B cell (primary cell): ENCODE results near the gene ZNF763. TPM values are rescaled to one million over a fixed set of nuclear protein-coding genes. Genes with fewer than 3 reads are reported as not detected.

Experiments used
- ATAC-seq: fragments of 200-7000 bp; cut with Tn5 transposase; one replicate; pipeline ENCODE4 v1.10.0; 2021; ENCODE audit warnings: low read depth, mild to moderate bottlenecking, moderate number of reproducible peaks, moderate library complexity
- CTCF ChIA-PET: fragments of 350-600 bp; sonication (Branson Sonifier 250); formaldehyde crosslinking; loops from one replicate; lab custom pipeline; 2021; ENCODE audit warnings: antibody characterized with exemption, inconsistent platforms; lab: Charles Lee
- POLR2A ChIA-PET: fragments of 350-600 bp; sonication (Branson Sonifier 250); formaldehyde crosslinking; loops from one replicate; lab custom pipeline; 2021; ENCODE audit warnings: antibody characterized with exemption; lab: Charles Lee
- DNase-seq: peaks from one replicate; pipeline ENCODE4 v3.0.0; 2013
- H2AFZ ChIP-seq: 2 replicates; pipeline ENCODE4 v1.6.1; 2012; ENCODE audit warnings: mild to moderate bottlenecking, low read depth, low read length; ENCODE audit not compliant: insufficient read depth, poor library complexity, severe bottlenecking
- H3K27ac ChIP-seq, 2 donors: 1 replicate in 1 of 2; 2 replicates in 1 of 2; pipeline ENCODE4 v1.5.1; 2012 to 2013; ENCODE audit warnings: low read length in 2 of 2, mild to moderate bottlenecking in 2 of 2, moderate library complexity in 1 of 2
- H3K27me3 ChIP-seq, 4 experiments: fragments of 200-600 bp in 1 of 4; sonication (generic) in 1 of 4; replicated peaks in 1 of 4; 1 replicate in 2 of 4; 2 replicates in 2 of 4; pipeline versions ENCODE4 v1.6.1 to v1.7.0; 2013 to 2016; ENCODE audit warnings: low read length in 3 of 4, mild to moderate bottlenecking in 2 of 4, mixed read lengths in 1 of 4, moderate library complexity in 1 of 4; ENCODE audit not compliant: insufficient read depth in 4 of 4, control insufficient read depth in 3 of 4; ENCODE audit errors: control extremely low read depth in 1 of 4
- H3K36me3 ChIP-seq, 2 experiments: replicated peaks in 1 of 2; 1 replicate in 1 of 2; 2 replicates in 1 of 2; pipeline versions ENCODE4 v1.6.1 to v1.7.1; 2013; ENCODE audit warnings: low read length in 1 of 2; ENCODE audit not compliant: insufficient read depth in 2 of 2, control insufficient read depth in 1 of 2; ENCODE audit errors: control extremely low read depth in 1 of 2, extremely low read depth in 1 of 2
- H3K4me1 ChIP-seq, 2 donors: fragments of 200-600 bp in 1 of 2; sonication (generic) in 1 of 2; 1 replicate in 1 of 2; 2 replicates in 1 of 2; pipeline versions ENCODE4 v1.5.1 to v1.6.1; 2013 to 2017; ENCODE audit warnings: low read length in 2 of 2; ENCODE audit not compliant: control insufficient read depth in 2 of 2, insufficient read depth in 2 of 2
- H3K4me2 ChIP-seq: replicated peaks from 2 replicates; pipeline ENCODE3; 2012; ENCODE audit warnings: mild to moderate bottlenecking, low read depth, low read length; ENCODE audit not compliant: poor library complexity, severe bottlenecking
- H3K4me3 ChIP-seq, 5 experiments: fragments of 200-600 bp in 1 of 5; sonication (generic) in 1 of 5; 1 replicate in 3 of 5; 2 replicates in 2 of 5; pipeline versions ENCODE4 v1.5.1 to v1.7.0; 2011 to 2016; ENCODE audit warnings: low read length in 4 of 5, mild to moderate bottlenecking in 4 of 5, low read depth in 2 of 5, control low read depth in 1 of 5, moderate library complexity in 1 of 5; ENCODE audit not compliant: insufficient read depth in 1 of 5; ENCODE audit errors: control extremely low read depth in 1 of 5, extremely low read depth in 1 of 5
- H3K79me2 ChIP-seq: fragments of 200-600 bp; sonication (generic); one replicate; pipeline ENCODE4 v1.6.0; 2016; ENCODE audit warnings: low read length; ENCODE audit not compliant: control insufficient read depth, insufficient read depth
- H3K9ac ChIP-seq: fragments of 200-600 bp; sonication (generic); 2 replicates; pipeline ENCODE4 v1.6.1; 2017; ENCODE audit warnings: mild to moderate bottlenecking, low read length, moderate library complexity
- H3K9me3 ChIP-seq, 3 donors: one replicate each; pipeline versions ENCODE4 v1.6.1 to v1.7.1; 2013; ENCODE audit warnings: low read length in 2 of 3; ENCODE audit not compliant: control insufficient read depth in 2 of 3, insufficient read depth in 1 of 3; ENCODE audit errors: control extremely low read depth in 1 of 3
- H4K20me1 ChIP-seq: 2 replicates; pipeline ENCODE4 v1.6.0; 2012; ENCODE audit warnings: mild to moderate bottlenecking, low read length; ENCODE audit not compliant: insufficient read depth, control insufficient read depth, poor library complexity, severe bottlenecking
- H3K27ac Mint-ChIP-seq: one replicate; pipeline ENCODE4 v1.8.0; 2021; ENCODE audit warnings: mixed read lengths
- H3K27me3 Mint-ChIP-seq: one replicate; pipeline ENCODE4 v1.8.0; 2021; ENCODE audit warnings: mixed read lengths
- H3K4me1 Mint-ChIP-seq: one replicate; pipeline ENCODE4 v1.8.0; 2021; ENCODE audit warnings: mixed read lengths
- H3K4me3 Mint-ChIP-seq: one replicate; pipeline ENCODE4 v1.8.0; 2021; ENCODE audit warnings: mixed read lengths
- H3K9me3 Mint-ChIP-seq: one replicate; pipeline ENCODE4 v1.8.0; 2022; ENCODE audit warnings: mixed read lengths; ENCODE audit not compliant: insufficient read depth
- CTCF ChIP-seq: fragments of 200-600 bp; IDR thresholded peaks from one replicate; pipeline ENCODE4 v1.8.0; 2022; ENCODE audit warnings: antibody characterized with exemption, mild to moderate bottlenecking
- EZH2 ChIP-seq: IDR thresholded peaks from 2 replicates; pipeline ENCODE4 v1.6.1; 2012; ENCODE audit warnings: borderline replicate concordance, low read depth, mild to moderate bottlenecking, moderate library complexity, low read length; ENCODE audit not compliant: insufficient read depth, poor library complexity, severe bottlenecking
- WGBS: methylation state at CpG from one replicate; pipeline ENCODE4 v1.1.5; 2013; ENCODE audit warnings: missing lambda C conversion rate; ENCODE audit not compliant: insufficient coverage; 5-methylcytosine and 5-hydroxymethylcytosine counted together
- intact Hi-C: fragments of 100-400 bp; cut with micrococcal nuclease; formaldehyde crosslinking; loops from one replicate; pipeline ENCODE4 v1.10.0; 2022
- polyA plus RNA-seq: library from polyadenylated mRNA; depleted of rRNA; stranded (reverse); fragments of >200 nt; gene quantifications from 2 replicates; pipeline ENCODE4 v1.2.3, GENCODE V29; 2012
- total RNA-seq, 2 donors: library from RNA; stranded (reverse); fragments of 120-200 nt in 1 of 2; gene quantifications; 1 replicate in 1 of 2; 2 replicates in 1 of 2; pipeline versions ENCODE4 v1.2.3 to v1.2.4, GENCODE V29; 2013 to 2022

The ZNF763 gene
- total and polyA plus RNA-seq, 2 donors (not counting 1 experiment from before 2014, with no cell fraction given): 3.0 to 14.2 TPM

GRCh38 chr19:11987405-11988281, 22.8 kb downstream of the ZNF763 start:
- Histone ChIP-seq H3K79me2 (peaks cover 42% of the 10 kb centered on the region), H3K4me3 (peak overlapping the region; percentile 86 to 98 (median 97))
- CTCF ChIA-PET: interaction anchor here (0.7 to 7.3 kb wide), 30 partner anchors 7 to 427 kb away, joined by 3 to 173 read pairs (median 4); partner anchors contain the start of genes ZNF20, ZNF433, ZNF440 and ZNF442

More at GRCh38 chr19:11987405-11988281, 22.8 kb downstream of the ZNF763 start:
- ATAC-seq (peak; percentile 93), DNase-seq (peak; percentile 93)
- POLR2A ChIA-PET: interaction anchor here (0.6 to 3.5 kb wide), 7 partner anchors 20 to 607 kb away, joined by 4 to 38 read pairs (median 6); partner anchors contain the start of genes ZNF433, ZNF44, ZNF700 and ZNF763
- peak overlapping the region; percentile 96 for H3K4me3 Mint-ChIP-seq
- Histone ChIP-seq H3K4me2 (peak overlapping the region; percentile 96), H3K36me3 (no peaks in the 10 kb centered on the region), H2AFZ (peak overlapping the region; percentile 90), H3K27ac (peak overlapping the region; percentile 85 to 92), H3K4me1 (peaks cover 0 to 5% of the 10 kb centered on the region in 2 donors), H3K27me3 (no peaks in the 10 kb centered on the region), H4K20me1 (peaks cover 21% of the 10 kb centered on the region), H3K9ac (peak overlapping the region; percentile 95), H3K9me3 (peaks cover 0 to 10% (median 4%) of the 10 kb centered on the region in 3 donors)
- peaks cover 24% of the 10 kb centered on the region for H3K4me1 Mint-ChIP-seq
- H3K27me3 Mint-ChIP-seq: no peaks in the 10 kb centered on the region
- intact Hi-C loops: loop anchor here (1.0 to 5.0 kb wide), 6 partner anchors 23 to 189 kb away; partner anchors contain the start of genes ZNF440, ZNF491 and ZNF844
- H3K27ac Mint-ChIP-seq: peak overlapping the region; percentile 89
- no peaks in the 10 kb centered on the region for H3K9me3 Mint-ChIP-seq
- under 1% methylated on average over 52 of the region's 54 CpGs for whole genome bisulfite sequencing
- TF ChIP-seq CTCF (no peak), EZH2 (no peak)
